Neural progenitor cell (in vitro differentiated cells): Measurements from ENCODE around the gene RINL. TPM values are rescaled to one million over a fixed set of nuclear protein-coding genes. Genes with fewer than 3 reads are reported as not detected.

ENCODE experiments used
- DNase-seq: peaks from one replicate; pipeline ENCODE4 v3.0.0-alpha.2; 2016; ENCODE audit warnings: low spot score
- H2AFZ ChIP-seq: fragments of 200-600 bp; sonication (generic); replicated peaks from 2 replicates; pipeline ENCODE4 v1.6.1; 2016; ENCODE audit warnings: antibody characterized with exemption
- H3F3A ChIP-seq: fragments of 200-600 bp; sonication (generic); 2 replicates; pipeline ENCODE4 v1.6.1; 2016; ENCODE audit warnings: antibody characterized with exemption, low read depth
- H3K27ac ChIP-seq: fragments of 200-600 bp; sonication (generic); 2 replicates; pipeline ENCODE4 v1.5.1; 2016; ENCODE audit warnings: mild to moderate bottlenecking
- H3K27me3 ChIP-seq: fragments of 200-600 bp; sonication (generic); 2 replicates; pipeline ENCODE4 v1.6.1; 2016; ENCODE audit warnings: mild to moderate bottlenecking, moderate library complexity
- H3K36me3 ChIP-seq: fragments of 200-600 bp; sonication (generic); 2 replicates; pipeline ENCODE4 v1.5.1; 2016
- H3K4me1 ChIP-seq: fragments of 200-600 bp; sonication (generic); 2 replicates; pipeline ENCODE4 v1.6.1; 2016; ENCODE audit warnings: mixed run types
- H3K4me2 ChIP-seq: fragments of 200-600 bp; sonication (generic); 2 replicates; pipeline ENCODE4 v1.6.1; 2016
- H3K4me3 ChIP-seq: fragments of 200-600 bp; sonication (generic); 2 replicates; pipeline ENCODE4 v1.5.1; 2016
- H3K79me2 ChIP-seq: fragments of 200-600 bp; sonication (generic); 2 replicates; pipeline ENCODE4 v1.6.1; 2016; ENCODE audit warnings: low read depth
- H3K9ac ChIP-seq: fragments of 200-600 bp; sonication (generic); 2 replicates; pipeline ENCODE4 v1.6.1; 2016
- H3K9me3 ChIP-seq: fragments of 200-600 bp; sonication (generic); 2 replicates; pipeline ENCODE4 v1.5.1; 2016; ENCODE audit warnings: low read depth
- H4K20me1 ChIP-seq: fragments of 200-600 bp; sonication (generic); 2 replicates; pipeline ENCODE4 v1.6.1; 2016; ENCODE audit warnings: low read depth
- H3K27ac Mint-ChIP-seq: 3 replicates; pipeline ENCODE4 v1.8.0; 2021; ENCODE audit warnings: mixed read lengths
- H3K27me3 Mint-ChIP-seq: 2 replicates; pipeline ENCODE4 v1.8.0; 2022; ENCODE audit warnings: low read depth, mild to moderate bottlenecking, inconsistent platforms, moderate library complexity, mixed read lengths; ENCODE audit not compliant: insufficient read depth
- H3K36me3 Mint-ChIP-seq: 3 replicates; pipeline ENCODE4 v1.8.0; 2021; ENCODE audit warnings: mixed read lengths
- H3K4me1 Mint-ChIP-seq: 3 replicates; pipeline ENCODE4 v1.8.0; 2021; ENCODE audit warnings: mixed read lengths
- H3K4me3 Mint-ChIP-seq: 3 replicates; pipeline ENCODE4 v1.8.0; 2021; ENCODE audit warnings: mild to moderate bottlenecking, moderate library complexity, mixed read lengths
- H3K9me3 Mint-ChIP-seq: 3 replicates; pipeline ENCODE4 v1.8.0; 2020; ENCODE audit warnings: mixed read lengths
- CTCF ChIP-seq: fragments of 200-600 bp; sonication (generic); IDR thresholded peaks from 2 replicates; pipeline ENCODE4 v1.5.1; 2017; ENCODE audit warnings: antibody characterized with exemption, mild to moderate bottlenecking
- EZH2 ChIP-seq: fragments of 200-600 bp; sonication (generic); IDR thresholded peaks from 2 replicates; pipeline ENCODE4 v1.6.1; 2017; ENCODE audit warnings: antibody characterized with exemption, mild to moderate bottlenecking, moderate library complexity
- EZH2phosphoT487 ChIP-seq: fragments of 200-600 bp; sonication (generic); IDR thresholded peaks from 2 replicates; pipeline ENCODE4 v1.6.1; 2017; ENCODE audit warnings: antibody characterized with exemption
- total RNA-seq: library from RNA; depleted of rRNA; stranded (reverse); fragments of >200 nt; gene quantifications from 2 replicates; pipeline ENCODE4 v1.2.3, GENCODE V29; 2015; ENCODE audit warnings: low replicate concordance

RINL gene
- total RNA-seq, 1 donor from 2014 or later, result 5.4 TPM

- Histone ChIP-seq H3F3A (peaks cover 11% of the 10 kb centered on the region), H4K20me1 (no peaks in the 10 kb centered on the region), H3K9ac (no peak overlapping the region), H2AFZ (peak overlapping the region; percentile 86), H3K4me3 (peak overlapping the region; percentile 60), H3K4me1 (peaks cover 11% of the 10 kb centered on the region), H3K79me2 (peaks cover 16% of the 10 kb centered on the region), H3K9me3 (no peaks in the 10 kb centered on the region), H3K27ac (no peak overlapping the region), H3K4me2 (peak overlapping the region; percentile 86), H3K27me3 (peaks cover 11% of the 10 kb centered on the region), H3K36me3 (no peaks in the 10 kb centered on the region)
- TF ChIP-seq EZH2phosphoT487 (no peak), EZH2 (no peak), CTCF (no peak)
- peaks cover 11% of the 10 kb centered on the region for H3K4me1 Mint-ChIP-seq
- H3K27ac Mint-ChIP-seq, result peak overlapping the region; percentile 14
- H3K9me3 Mint-ChIP-seq, result no peaks in the 10 kb centered on the region
- peaks cover 7% of the 10 kb centered on the region for H3K27me3 Mint-ChIP-seq
- peak overlapping the region; percentile 98 for H3K4me3 Mint-ChIP-seq
- H3K36me3 Mint-ChIP-seq, result peaks cover 2% of the 10 kb centered on the region
- peak; percentile 31 for DNase-seq
These were observed 20.8 kb upstream of the RINL start for GRCh38 chr19:38898788-38899446.

- Mint-ChIP-seq H3K9me3 (no peaks in the 10 kb centered on the region), H3K27me3 (peaks cover 7% of the 10 kb centered on the region), H3K27ac (no peak overlapping the region), H3K4me3 (no peak overlapping the region), H3K36me3 (no peaks in the 10 kb centered on the region), H3K4me1 (peaks cover 11% of the 10 kb centered on the region)
- TF ChIP-seq CTCF, result no peak
- no peak for TF ChIP-seq EZH2
- TF ChIP-seq EZH2phosphoT487, result no peak
- no peak overlapping the region for H3K4me3 ChIP-seq
- H3F3A ChIP-seq, result peaks cover 7% of the 10 kb centered on the region
- peaks cover 11% of the 10 kb centered on the region for H3K27me3 ChIP-seq
- H3K36me3 ChIP-seq, result no peaks in the 10 kb centered on the region
- no peak for DNase-seq
- no peak overlapping the region for H3K4me2 ChIP-seq
- no peaks in the 10 kb centered on the region for H3K9me3 ChIP-seq
- no peaks in the 10 kb centered on the region for H3K79me2 ChIP-seq
- no peak overlapping the region for H3K27ac ChIP-seq
- H4K20me1 ChIP-seq, result no peaks in the 10 kb centered on the region
- peaks cover 4% of the 10 kb centered on the region for H3K4me1 ChIP-seq
- no peak overlapping the region for H3K9ac ChIP-seq
- H2AFZ ChIP-seq, result no peak overlapping the region
These were observed 16.9 kb upstream of the RINL start for GRCh38 chr19:38894968-38895367.

- H3K4me3 Mint-ChIP-seq, result no peak overlapping the region
- H3K9me3 Mint-ChIP-seq, result no peaks in the 10 kb centered on the region
- Histone ChIP-seq H3K9ac (no peak overlapping the region), H2AFZ (no peak overlapping the region), H3K4me1 (no peaks in the 10 kb centered on the region), H3K4me2 (no peak overlapping the region), H3K4me3 (no peak overlapping the region), H3K9me3 (no peaks in the 10 kb centered on the region), H3K79me2 (no peaks in the 10 kb centered on the region), H3K27me3 (peaks cover 3% of the 10 kb centered on the region), H3K36me3 (no peaks in the 10 kb centered on the region), H3K27ac (no peak overlapping the region), H3F3A (no peaks in the 10 kb centered on the region), H4K20me1 (no peaks in the 10 kb centered on the region)
- DNase-seq, result no peak
- H3K27me3 Mint-ChIP-seq, result peaks cover 3% of the 10 kb centered on the region
- no peaks in the 10 kb centered on the region for H3K36me3 Mint-ChIP-seq
- no peak overlapping the region for H3K27ac Mint-ChIP-seq
- TF ChIP-seq CTCF (no peak), EZH2phosphoT487 (no peak), EZH2 (no peak)
- peaks cover 4% of the 10 kb centered on the region for H3K4me1 Mint-ChIP-seq
These were observed 15.3 kb upstream of the RINL start for GRCh38 chr19:38893341-38893771.
